OCI-LY7 (cell line): Measurements from ENCODE around the gene SNAPIN.

Experiments
- CTCF ChIP-seq: fragments of 200-600 bp; sonication (generic); conservative IDR thresholded peaks from 2 replicates; pipeline ENCODE4 v1.5.1; 2014; ENCODE audit warnings: mild to moderate bottlenecking, antibody characterized with exemption, low read length, moderate library complexity, mixed read lengths
- EZH2phosphoT487 ChIP-seq: fragments of 200-600 bp; sonication (generic); IDR thresholded peaks from 2 replicates; pipeline ENCODE4 v1.6.1; 2018; ENCODE audit warnings: low read depth, borderline replicate concordance, mild to moderate bottlenecking, mixed run types, antibody characterized with exemption, low read length, moderate library complexity, mixed read lengths

GRCh38 chr1:153647346-153647714, 11.2 kb upstream of the SNAPIN start:
- TF ChIP-seq CTCF (no peak), EZH2phosphoT487 (no peak)
